GM21381 (cell line): ENCODE data around the gene ZNF518A.

Experiments used
- ATAC-seq: cut with Tn5 transposase; IDR thresholded peaks from one replicate; pipeline ENCODE4 v1.9.1; 2021; ENCODE audit warnings: mild to moderate bottlenecking, moderate library complexity; ENCODE audit not compliant: unreplicated experiment

Gene ZNF518A

DNA sequence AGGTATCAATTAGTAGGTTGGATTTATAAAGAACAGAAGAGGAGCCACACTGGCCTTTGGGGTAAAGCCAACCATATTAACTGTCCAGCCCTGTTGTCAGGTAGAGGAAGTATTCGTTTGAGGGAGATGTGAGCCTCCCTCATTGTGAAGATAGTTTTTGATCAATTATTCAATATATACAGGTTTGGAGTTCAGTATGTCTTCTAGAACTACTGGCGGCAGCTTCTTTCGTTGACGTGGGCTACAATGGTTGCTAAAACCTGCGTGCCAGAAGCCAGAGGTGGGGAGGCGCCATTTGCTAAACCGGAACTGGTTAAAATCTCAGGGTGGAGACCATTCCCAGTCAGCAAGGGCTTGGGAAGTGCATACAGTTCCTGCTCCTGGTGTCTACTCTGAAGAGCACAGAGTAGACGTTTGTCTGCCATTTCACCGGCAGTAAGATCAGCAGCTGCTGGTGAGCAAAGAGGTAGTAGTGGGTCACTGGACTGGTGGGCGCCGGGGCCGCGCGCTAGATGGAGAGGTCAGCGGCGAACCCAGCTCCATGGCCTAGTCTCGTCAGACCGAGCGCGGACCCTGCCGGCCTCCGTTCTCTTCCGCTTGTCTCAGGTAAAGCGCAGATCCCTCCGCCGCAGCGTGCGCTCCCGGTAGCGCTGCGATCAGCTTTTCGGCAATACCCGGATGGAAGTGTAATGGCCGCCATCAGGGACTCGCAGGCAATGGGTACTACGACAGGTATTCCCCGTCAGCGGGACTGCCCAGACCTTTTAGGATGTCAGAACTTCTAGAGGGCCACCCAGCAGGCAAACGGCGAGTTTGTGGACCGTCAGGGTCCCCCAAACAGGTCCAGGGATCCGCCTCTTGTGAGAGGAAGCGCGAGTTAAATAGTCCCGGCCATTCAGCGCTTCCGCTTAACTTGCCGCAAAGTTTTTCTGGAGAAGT is at the start of gene ZNF518A:
TSS of gene ZNF518A (plus strand) at position 911 of the 939 bp plus-strand sequence. CDS start 26,026 bp downstream, outside the sequence.
- ATAC-seq = peak; percentile 79

DNA sequence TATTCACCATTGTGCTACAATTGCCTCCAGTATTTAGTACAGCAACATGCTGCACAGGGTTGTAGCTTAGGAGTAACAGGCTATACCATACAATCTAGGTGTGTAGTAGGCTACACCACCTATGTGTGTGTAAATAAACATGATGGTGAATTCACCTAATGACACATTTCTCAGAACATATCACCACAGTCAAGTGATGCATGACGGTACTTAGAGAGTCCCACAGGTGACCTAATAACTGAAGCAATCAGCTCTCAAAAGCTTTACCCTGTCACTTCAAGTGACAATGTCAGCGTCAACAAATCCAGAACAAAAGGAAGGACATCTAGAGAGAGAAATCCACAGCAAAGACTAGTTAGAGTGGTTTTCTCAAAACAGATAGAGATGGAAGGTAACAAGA is 47.9 kb upstream of the ZNF518A start:
- ATAC-seq = no peak

- ATAC-seq = no peak
These were observed 47.3 kb upstream of the ZNF518A start for GRCh38 chr10:96082748-96083147.

- ATAC-seq = no peak
These were observed 41.0 kb upstream of the ZNF518A start for GRCh38 chr10:96089116-96089515.

GRCh38 chr10:96089670-96090462 is 40.2 kb upstream of the ZNF518A start:
- peak; percentile 87 for ATAC-seq

GRCh38 chr10:96090463-96090800 is 39.7 kb upstream of the ZNF518A start:
- no peak for ATAC-seq

GRCh38 chr10:96092999-96093767 is 36.9 kb upstream of the ZNF518A start:
- ATAC-seq = no peak

- ATAC-seq = no peak
These were observed 36.1 kb upstream of the ZNF518A start for GRCh38 chr10:96093948-96094347.

DNA sequence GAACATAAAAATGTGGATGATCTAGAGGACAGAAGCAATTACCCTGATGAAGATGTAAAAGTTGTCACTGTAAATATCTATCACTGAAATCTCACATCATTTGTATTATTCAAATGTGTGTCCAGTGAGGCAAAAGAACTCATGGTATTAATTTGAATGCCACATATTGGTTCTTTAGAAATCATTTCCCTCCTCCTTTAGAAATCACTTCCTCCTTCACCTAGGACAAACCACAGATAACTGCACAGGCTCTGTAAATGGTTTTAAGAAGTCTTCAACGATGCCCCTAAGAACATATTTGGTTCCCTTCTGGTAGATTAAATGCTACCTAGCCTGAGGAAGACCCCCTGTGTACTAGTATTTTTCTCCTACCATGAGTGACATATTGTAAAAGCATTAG is 33.1 kb upstream of the ZNF518A start:
- no peak for ATAC-seq

DNA sequence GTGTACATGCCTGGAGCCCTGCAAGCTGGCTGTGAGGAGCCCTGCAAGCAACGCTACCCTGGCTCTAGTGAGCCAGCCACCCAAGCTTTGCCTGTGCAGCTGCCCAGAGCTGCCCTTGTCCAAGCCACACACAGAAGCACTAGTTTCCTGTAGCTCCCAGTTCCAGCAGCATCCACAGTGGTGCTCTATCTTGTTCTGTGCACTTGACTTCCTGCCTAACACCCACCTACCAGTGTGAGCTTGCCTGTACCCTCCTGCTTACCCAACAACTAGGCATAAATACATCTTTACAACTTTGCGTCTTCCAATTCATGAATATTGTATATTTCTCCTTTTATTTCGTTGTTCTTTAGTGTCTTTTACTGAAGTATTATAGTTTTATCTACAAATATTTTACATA is 32.2 kb upstream of the ZNF518A start:
- no peak for ATAC-seq

- no peak for ATAC-seq
These were observed 22.5 kb upstream of the ZNF518A start for GRCh38 chr10:96107623-96108038.

- ATAC-seq = no peak
These were observed 17.6 kb upstream of the ZNF518A start for GRCh38 chr10:96112531-96112930.

DNA sequence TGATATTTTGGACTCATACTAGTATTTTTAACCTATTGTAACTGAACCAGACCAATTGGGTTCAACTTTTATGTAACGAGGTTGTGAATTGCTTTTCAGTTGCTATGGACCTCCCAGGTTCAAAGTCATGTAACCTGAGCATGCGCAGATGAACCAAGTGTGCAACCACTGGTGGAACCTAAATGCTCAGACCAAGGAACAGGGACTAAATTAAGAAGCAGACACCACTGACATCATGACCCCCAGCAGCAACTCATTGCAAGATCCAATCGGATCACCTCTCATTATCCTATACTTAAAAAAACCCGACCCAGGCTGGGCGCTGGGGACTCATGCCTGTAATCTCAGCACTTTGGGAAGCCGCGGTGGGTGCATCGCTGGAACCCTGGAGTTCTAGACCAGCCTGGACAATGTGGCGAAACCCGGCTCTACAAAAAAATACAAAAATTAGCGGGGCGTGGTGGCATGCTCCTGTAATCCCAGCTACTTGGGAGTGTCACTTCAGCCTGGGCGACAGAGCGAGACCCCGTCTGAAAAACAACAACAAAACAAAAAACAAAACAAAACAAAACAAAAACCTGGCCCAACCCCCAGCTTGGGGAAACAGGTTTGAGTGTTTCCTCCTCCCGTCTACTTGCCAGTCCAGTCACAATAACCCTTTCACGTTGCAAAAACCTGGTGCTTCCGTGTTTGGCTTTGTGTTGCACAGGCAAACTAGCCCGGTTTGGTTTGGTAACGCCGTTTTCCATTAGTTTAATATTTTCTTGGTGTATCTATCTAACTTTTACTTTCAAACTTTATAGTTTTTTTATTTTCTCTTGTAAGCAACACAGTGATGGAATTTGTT is 11.3 kb upstream of the ZNF518A start:
- ATAC-seq = no peak

GRCh38 chr10:96122824-96123223 is 7.3 kb upstream of the ZNF518A start:
- no peak for ATAC-seq

GRCh38 chr10:96124230-96125141 is 5.6 kb upstream of the ZNF518A start:
- ATAC-seq = no peak

DNA sequence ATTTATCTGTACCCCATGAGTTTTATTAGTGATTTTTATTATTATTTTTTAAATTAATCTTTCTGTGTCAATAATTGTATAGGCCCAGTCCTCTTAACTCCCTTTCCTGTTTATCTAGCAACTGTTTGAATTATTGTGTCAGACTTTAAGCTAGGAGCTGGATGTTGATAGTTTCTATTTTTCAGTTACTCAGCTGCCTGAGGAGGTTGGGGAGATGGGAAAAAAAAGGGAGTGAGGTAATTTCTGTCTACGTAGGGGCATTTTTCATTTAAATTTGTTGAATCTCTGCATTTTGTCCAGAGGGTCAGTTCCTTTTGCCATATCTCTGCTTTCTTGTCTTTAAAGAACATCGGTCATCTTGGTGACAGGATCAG is 5.0 kb upstream of the ZNF518A start:
- no peak for ATAC-seq

DNA sequence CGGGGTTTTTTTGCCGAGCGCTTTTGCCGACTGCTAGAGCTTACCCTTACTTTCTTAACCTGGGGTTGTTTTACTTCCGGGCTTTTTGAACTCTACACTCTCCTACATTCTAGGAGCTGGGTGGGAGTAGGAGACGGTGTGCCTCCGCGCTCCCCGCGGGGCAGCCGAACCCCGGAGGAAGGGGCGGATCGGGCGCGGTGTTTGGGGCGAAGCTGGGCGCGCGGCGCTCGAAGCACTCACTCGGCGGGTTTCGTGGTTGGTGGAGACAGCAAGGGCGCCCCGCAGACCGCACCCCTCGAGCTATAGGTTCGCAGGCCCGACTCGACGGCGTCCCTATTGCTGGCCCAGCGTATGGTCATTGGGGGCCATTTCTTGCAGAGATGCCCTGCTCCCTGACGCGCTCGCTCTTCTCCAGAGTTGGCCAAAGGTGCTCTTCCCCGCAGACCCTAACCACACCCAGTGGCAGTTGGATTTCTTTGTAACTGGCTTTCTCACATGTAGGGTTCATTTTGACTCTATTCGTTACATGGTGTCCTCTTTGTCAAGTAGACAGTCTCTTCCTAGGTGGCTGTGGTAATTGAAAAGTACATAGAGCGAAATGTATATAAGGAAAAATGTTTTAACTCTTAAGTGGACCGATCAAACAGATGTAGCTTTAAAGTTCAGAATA is 364 bp downstream of the ZNF518A start:
- ATAC-seq = peak; percentile 67

- ATAC-seq = no peak
These were observed 1.5 kb downstream of the ZNF518A start for GRCh38 chr10:96131621-96132020.

GRCh38 chr10:96133135-96133534 is 3.0 kb downstream of the ZNF518A start:
- no peak for ATAC-seq
